CD4-positive, CD25-positive, alpha-beta regulatory T cell (primary cell): ENCODE measurements around the gene NPAS2. TPM values are rescaled to one million over a fixed set of nuclear protein-coding genes. Genes with fewer than 3 reads are reported as not detected.

Source experiments
- ATAC-seq, 2 donors: fragments of 150-1000 bp; cut with Tn5 transposase; one replicate each; pipeline ENCODE4 v1.10.0; 2021; ENCODE audit warnings: low read depth in 2 of 2, moderate number of reproducible peaks in 2 of 2, moderate library complexity in 1 of 2
- DNase-seq, 3 donors: peaks; one replicate each; pipeline versions ENCODE4 v3.0.0 to v3.0.0-alpha.2; 2012 to 2022; ENCODE audit warnings: mixed read lengths in 1 of 3
- H3K27ac ChIP-seq: one replicate; pipeline ENCODE4 v1.7.0; 2013; ENCODE audit warnings: mild to moderate bottlenecking, low read length; ENCODE audit not compliant: insufficient read depth, poor library complexity, severe bottlenecking
- H3K27me3 ChIP-seq: one replicate; pipeline ENCODE4 v1.7.0; 2013; ENCODE audit warnings: low read length; ENCODE audit not compliant: control insufficient read depth, insufficient read depth
- H3K36me3 ChIP-seq: one replicate; pipeline ENCODE4 v1.7.0; 2013; ENCODE audit warnings: mild to moderate bottlenecking, low read length, moderate library complexity; ENCODE audit not compliant: control insufficient read depth, insufficient read depth
- H3K4me1 ChIP-seq: 2 replicates; pipeline ENCODE4 v1.7.0; 2013; ENCODE audit warnings: mild to moderate bottlenecking, low read length; ENCODE audit not compliant: insufficient read depth, control insufficient read depth, poor library complexity, severe bottlenecking
- H3K4me3 ChIP-seq: one replicate; pipeline ENCODE4 v1.7.0; 2013; ENCODE audit warnings: low read depth, mild to moderate bottlenecking, low read length, moderate library complexity
- H3K9me3 ChIP-seq, 2 experiments: 1 replicate in 1 of 2; 2 replicates in 1 of 2; pipeline ENCODE4 v1.7.0; 2013; ENCODE audit warnings: low read length in 2 of 2, mild to moderate bottlenecking in 1 of 2, moderate library complexity in 1 of 2; ENCODE audit not compliant: control insufficient read depth in 2 of 2
- H3K27ac Mint-ChIP-seq, 3 donors: one replicate each; pipeline ENCODE4 v1.8.0; 2020 to 2022; ENCODE audit warnings: mild to moderate bottlenecking in 3 of 3, mixed read lengths in 3 of 3, moderate library complexity in 2 of 3
- H3K27me3 Mint-ChIP-seq: one replicate; pipeline ENCODE4 v1.8.0; 2022; ENCODE audit warnings: mild to moderate bottlenecking, mixed read lengths
- H3K36me3 Mint-ChIP-seq: one replicate; pipeline ENCODE4 v1.8.0; 2020; ENCODE audit warnings: mixed read lengths
- H3K4me1 Mint-ChIP-seq, 4 donors: one replicate each; pipeline ENCODE4 v1.8.0; 2020 to 2022; ENCODE audit warnings: mixed read lengths in 4 of 4, mild to moderate bottlenecking in 1 of 4
- H3K4me3 Mint-ChIP-seq, 4 donors: one replicate each; pipeline ENCODE4 v1.8.0; 2020 to 2022; ENCODE audit warnings: mild to moderate bottlenecking in 4 of 4, mixed read lengths in 4 of 4, moderate library complexity in 3 of 4
- H3K9me3 Mint-ChIP-seq, 7 donors: one replicate each; pipeline ENCODE4 v1.8.0; 2020 to 2022; ENCODE audit warnings: mixed read lengths in 7 of 7, mild to moderate bottlenecking in 3 of 7, moderate library complexity in 2 of 7
- polyA plus RNA-seq, 4 donors: library from polyadenylated mRNA; unstranded; fragments of 300-500 nt; fragmentation: Illumina TruSeq; gene quantifications; one replicate each; pipeline ENCODE4 v1.2.3, GENCODE V29; 2021
- total RNA-seq: library from RNA; stranded (reverse); gene quantifications from one replicate; pipeline ENCODE4 v1.2.3, GENCODE V29; 2022

Gene NPAS2
- total and polyA plus RNA-seq, 5 donors from 2014 or later = 0.22 to 0.72 (median 0.54) TPM; not detected in 1

DNA sequence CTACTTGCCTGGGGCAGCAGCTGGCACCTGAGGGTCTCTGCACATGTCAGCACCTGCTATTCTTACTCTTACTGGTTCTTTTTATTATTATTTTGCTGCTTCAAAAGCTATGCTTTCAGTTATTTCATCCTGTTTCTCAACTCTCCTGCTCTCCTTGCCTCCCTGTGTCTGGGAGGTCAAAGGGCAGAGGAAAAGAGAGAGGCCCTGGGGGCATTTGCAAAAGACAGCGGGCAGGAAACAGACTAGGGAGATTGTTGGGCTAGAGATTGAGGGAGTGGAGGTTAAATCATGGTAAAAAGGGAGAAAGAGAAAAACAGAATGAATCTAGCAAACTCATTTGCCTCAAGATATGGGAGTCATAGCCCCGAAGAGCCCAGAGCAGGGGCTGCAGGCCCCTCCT lies 161.1 kb downstream of the NPAS2 start:
- no peaks in the 10 kb centered on the region for H3K36me3 ChIP-seq
- H3K9me3 Mint-ChIP-seq = no peaks in the 10 kb centered on the region
- ATAC-seq (no peak), DNase-seq (no peak)
- H3K4me1 ChIP-seq = no peaks in the 10 kb centered on the region
- H3K27ac Mint-ChIP-seq = peak overlapping the region in 1 of 3 donors; percentile 67
- H3K27ac ChIP-seq = no peak overlapping the region
- no peaks in the 10 kb centered on the region for H3K36me3 Mint-ChIP-seq
- no peak overlapping the region for H3K4me3 ChIP-seq
- no peak overlapping the region for H3K4me3 Mint-ChIP-seq
- H3K27me3 Mint-ChIP-seq = peaks cover 12% of the 10 kb centered on the region
- no peaks in the 10 kb centered on the region for H3K9me3 ChIP-seq
- no peaks in the 10 kb centered on the region for H3K27me3 ChIP-seq
- H3K4me1 Mint-ChIP-seq = peaks cover 0 to 4% (median 2%) of the 10 kb centered on the region in 4 donors

DNA sequence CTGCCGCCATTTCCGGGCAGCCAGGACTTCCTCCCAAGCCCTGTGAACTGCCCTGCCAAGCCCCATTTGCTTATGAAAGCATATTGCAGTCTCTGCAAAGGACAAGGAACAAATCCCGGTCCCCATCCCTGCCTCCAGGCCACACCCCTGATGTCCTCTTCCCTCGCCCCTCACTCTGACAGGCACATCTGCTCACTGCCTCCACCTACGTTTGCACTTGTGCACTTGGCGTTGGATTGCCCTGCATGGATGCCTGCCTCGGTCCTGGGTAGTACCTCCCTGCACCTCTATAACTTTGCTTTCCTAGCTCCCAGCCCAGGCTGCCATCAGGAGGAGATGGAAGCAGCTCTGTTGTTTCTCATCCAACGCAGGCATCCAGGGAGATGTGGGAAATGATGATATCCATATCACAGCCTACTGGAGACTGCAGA lies 162.5 kb downstream of the NPAS2 start:
- ATAC-seq = no peak
- Mint-ChIP-seq H3K27me3 (peaks cover 12% of the 10 kb centered on the region), H3K36me3 (no peaks in the 10 kb centered on the region), H3K4me1 (peaks cover 0 to 4% (median 2%) of the 10 kb centered on the region in 4 donors), H3K27ac (peak overlapping the region in 1 of 3 donors; percentile 47), H3K4me3 (no peak overlapping the region), H3K9me3 (no peaks in the 10 kb centered on the region)
- Histone ChIP-seq H3K4me1 (no peaks in the 10 kb centered on the region), H3K27ac (no peak overlapping the region), H3K4me3 (no peak overlapping the region), H3K36me3 (no peaks in the 10 kb centered on the region), H3K9me3 (no peaks in the 10 kb centered on the region), H3K27me3 (no peaks in the 10 kb centered on the region)
- DNase-seq = no peak

DNA sequence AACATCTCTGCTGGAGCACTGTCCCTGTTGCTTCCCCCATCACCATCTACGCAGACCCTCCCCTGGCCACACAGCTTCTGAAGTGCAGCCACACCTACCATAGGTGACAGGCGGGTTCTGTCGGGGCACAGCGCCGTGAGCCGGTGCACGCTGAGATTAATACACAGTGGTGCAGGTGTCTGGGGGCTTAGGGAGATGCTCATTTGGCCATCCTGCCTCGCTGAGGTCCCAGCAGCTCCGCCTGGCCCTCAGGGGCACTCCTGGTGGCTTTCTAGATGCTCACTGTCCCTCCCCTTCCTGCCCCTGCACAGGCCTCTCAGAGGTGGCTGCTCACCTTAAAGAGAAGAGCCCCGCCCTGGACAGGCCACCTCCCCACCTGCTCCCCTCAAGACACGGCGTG lies 163.3 kb downstream of the NPAS2 start:
- Mint-ChIP-seq H3K27ac (no peak overlapping the region), H3K36me3 (no peaks in the 10 kb centered on the region), H3K4me3 (no peak overlapping the region), H3K27me3 (peaks cover 13% of the 10 kb centered on the region), H3K9me3 (no peaks in the 10 kb centered on the region), H3K4me1 (peaks cover 0 to 4% (median 2%) of the 10 kb centered on the region in 4 donors)
- Histone ChIP-seq H3K4me3 (no peak overlapping the region), H3K27ac (no peak overlapping the region), H3K4me1 (no peaks in the 10 kb centered on the region), H3K9me3 (no peaks in the 10 kb centered on the region), H3K36me3 (no peaks in the 10 kb centered on the region), H3K27me3 (no peaks in the 10 kb centered on the region)
- no peak for ATAC-seq
- no peak for DNase-seq

DNA sequence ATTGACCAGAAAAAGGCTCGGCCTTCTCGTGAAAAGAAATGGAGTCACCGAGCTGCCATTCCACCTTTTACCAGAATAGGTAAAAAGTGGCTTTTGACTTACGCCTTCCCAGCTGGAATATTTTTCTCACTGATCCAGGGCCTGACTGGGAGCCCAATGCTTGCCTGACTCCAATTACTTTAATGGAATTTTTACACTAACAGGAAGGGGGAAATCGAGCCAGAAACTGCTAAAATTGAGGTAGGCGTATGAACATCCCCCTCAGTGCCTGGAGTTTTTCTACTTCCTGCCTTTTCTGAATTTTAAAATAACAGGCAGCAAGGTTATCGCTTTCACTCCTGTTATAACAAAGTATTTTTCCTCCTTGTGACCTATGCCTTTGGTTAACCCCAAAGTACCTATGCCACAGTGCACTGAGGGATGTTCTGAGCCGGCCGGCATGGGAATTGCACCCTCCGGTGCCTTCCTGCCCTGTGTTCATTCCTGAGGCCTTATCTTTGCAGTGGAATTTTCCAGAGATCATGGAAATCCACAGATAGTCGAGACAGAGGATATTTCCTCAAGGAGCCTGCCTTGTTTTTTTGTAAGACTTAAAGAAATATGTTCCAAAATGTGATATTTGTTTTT lies 163.9 kb downstream of the NPAS2 start:
- Histone ChIP-seq H3K27me3 (no peaks in the 10 kb centered on the region), H3K9me3 (no peaks in the 10 kb centered on the region), H3K36me3 (no peaks in the 10 kb centered on the region), H3K4me1 (no peaks in the 10 kb centered on the region), H3K27ac (no peak overlapping the region), H3K4me3 (no peak overlapping the region)
- Mint-ChIP-seq H3K4me3 (no peak overlapping the region), H3K27ac (no peak overlapping the region), H3K4me1 (peaks cover 0 to 4% (median 2%) of the 10 kb centered on the region in 4 donors), H3K27me3 (peaks cover 7% of the 10 kb centered on the region), H3K9me3 (no peaks in the 10 kb centered on the region), H3K36me3 (no peaks in the 10 kb centered on the region)
- ATAC-seq (no peak), DNase-seq (no peak)

DNA sequence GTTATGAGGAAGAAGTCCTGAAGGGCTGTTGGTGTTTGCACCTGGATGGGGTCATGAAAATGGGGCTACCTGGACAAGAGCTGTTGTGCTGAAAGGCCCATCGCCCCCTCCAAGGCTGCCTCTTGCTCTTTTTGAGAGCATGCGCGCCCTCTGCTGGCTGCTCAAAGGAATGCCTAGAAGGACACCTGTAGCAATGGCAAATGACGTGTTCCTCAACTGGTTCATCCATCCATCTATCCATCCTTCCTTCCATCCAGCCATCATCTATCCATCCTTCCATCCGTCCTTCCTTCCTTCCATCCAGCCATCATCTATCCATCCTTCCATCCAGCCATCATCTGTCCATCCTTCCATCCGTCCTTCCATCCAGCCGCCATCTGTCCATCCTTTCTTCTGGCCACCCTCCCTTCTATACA lies 165.0 kb downstream of the NPAS2 start:
- ATAC-seq (peak; percentile 63 to 69), DNase-seq (peak; percentile 58 to 80 (median 70))
- H3K36me3 Mint-ChIP-seq = no peaks in the 10 kb centered on the region
- Histone ChIP-seq H3K27ac (no peak overlapping the region), H3K9me3 (no peaks in the 10 kb centered on the region), H3K36me3 (no peaks in the 10 kb centered on the region), H3K27me3 (no peaks in the 10 kb centered on the region), H3K4me1 (no peaks in the 10 kb centered on the region), H3K4me3 (no peak overlapping the region)
- H3K4me1 Mint-ChIP-seq = peaks cover 0 to 4% (median 2%) of the 10 kb centered on the region in 4 donors
- no peak overlapping the region for H3K4me3 Mint-ChIP-seq
- no peak overlapping the region for H3K27ac Mint-ChIP-seq
- H3K9me3 Mint-ChIP-seq = no peaks in the 10 kb centered on the region
- peaks cover 10% of the 10 kb centered on the region for H3K27me3 Mint-ChIP-seq

DNA sequence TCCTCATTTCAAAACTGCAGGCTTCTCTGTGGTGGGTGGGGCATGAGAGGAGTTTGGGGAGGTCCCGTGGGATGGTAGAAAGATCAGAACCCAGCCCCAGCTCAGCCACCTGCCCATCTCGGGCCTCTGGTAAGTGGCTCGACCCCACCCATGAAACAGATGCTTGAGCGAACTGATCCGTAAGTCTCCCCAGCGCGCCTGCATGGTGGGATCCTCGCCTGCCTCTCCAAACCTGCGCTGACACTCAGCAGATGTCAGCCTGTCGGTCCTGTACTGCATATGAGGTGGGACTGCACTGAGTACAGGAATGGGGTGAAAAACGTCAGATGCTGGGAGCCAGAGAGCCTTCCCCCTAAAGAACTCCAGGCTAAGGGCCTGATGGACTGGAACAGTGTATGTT lies 166.2 kb downstream of the NPAS2 start:
- Mint-ChIP-seq H3K27ac (no peak overlapping the region), H3K36me3 (no peaks in the 10 kb centered on the region), H3K4me3 (no peak overlapping the region), H3K9me3 (no peaks in the 10 kb centered on the region), H3K27me3 (peaks cover 10% of the 10 kb centered on the region), H3K4me1 (peaks cover 0 to 4% (median 2%) of the 10 kb centered on the region in 4 donors)
- Histone ChIP-seq H3K36me3 (no peaks in the 10 kb centered on the region), H3K9me3 (no peaks in the 10 kb centered on the region), H3K27me3 (no peaks in the 10 kb centered on the region), H3K4me1 (no peaks in the 10 kb centered on the region), H3K27ac (no peak overlapping the region), H3K4me3 (no peak overlapping the region)
- ATAC-seq = no peak
- no peak for DNase-seq

DNA sequence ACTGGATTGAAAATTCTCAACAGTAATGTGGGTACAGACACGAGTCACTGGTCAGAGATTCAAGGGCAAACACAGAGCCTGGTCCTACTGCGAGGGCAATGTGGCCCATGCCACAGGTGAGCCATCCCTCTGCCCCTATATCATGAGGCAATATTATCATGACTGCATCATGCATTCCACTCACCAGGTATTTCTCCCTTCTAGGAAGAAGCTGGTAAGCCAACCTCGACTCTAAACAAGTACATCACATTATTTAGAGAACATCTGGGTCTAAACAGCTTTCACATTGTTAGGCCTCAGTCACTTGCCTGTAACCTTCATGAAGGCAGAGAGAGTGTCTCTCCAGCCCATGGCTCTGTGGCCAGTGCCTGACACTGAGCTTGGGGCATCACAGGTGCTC lies 167.6 kb downstream of the NPAS2 start:
- H3K9me3 Mint-ChIP-seq = no peaks in the 10 kb centered on the region
- peaks cover 0 to 6% (median 2%) of the 10 kb centered on the region in 4 donors for H3K4me1 Mint-ChIP-seq

DNA sequence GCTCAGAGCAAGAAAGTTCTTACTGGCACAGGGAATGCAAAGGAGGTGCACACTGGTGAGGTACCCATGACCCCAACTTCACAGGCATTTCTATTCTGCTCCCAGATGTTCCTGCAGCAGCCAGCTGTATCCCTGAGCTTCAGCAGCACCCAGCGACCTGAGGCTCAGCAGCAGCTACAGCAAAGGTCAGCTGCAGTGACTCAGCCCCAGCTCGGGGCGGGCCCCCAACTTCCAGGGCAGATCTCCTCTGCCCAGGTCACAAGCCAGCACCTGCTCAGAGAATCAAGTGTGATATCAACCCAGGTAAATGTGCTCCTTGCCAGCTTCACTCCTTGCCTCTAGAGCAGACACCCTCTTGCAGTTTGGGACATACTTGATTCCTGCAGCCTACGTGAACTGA lies 168.0 kb downstream of the NPAS2 start:
- no peak overlapping the region for H3K27ac ChIP-seq

More for the DNA sequence above, 167.6 kb downstream of the NPAS2 start:
- Histone ChIP-seq H3K27ac (no peak overlapping the region), H3K4me3 (no peak overlapping the region), H3K9me3 (no peaks in the 10 kb centered on the region), H3K36me3 (no peaks in the 10 kb centered on the region), H3K4me1 (no peaks in the 10 kb centered on the region), H3K27me3 (no peaks in the 10 kb centered on the region)
- no peak for ATAC-seq
- H3K36me3 Mint-ChIP-seq = no peaks in the 10 kb centered on the region
- H3K4me3 Mint-ChIP-seq = no peak overlapping the region
- H3K27ac Mint-ChIP-seq = no peak overlapping the region
- DNase-seq = no peak
- peaks cover 14% of the 10 kb centered on the region for H3K27me3 Mint-ChIP-seq

More for the DNA sequence above, 168.0 kb downstream of the NPAS2 start:
- DNase-seq (no peak), ATAC-seq (no peak)
- peaks cover 0 to 6% (median 2%) of the 10 kb centered on the region in 4 donors for H3K4me1 Mint-ChIP-seq
- H3K27ac Mint-ChIP-seq = no peak overlapping the region
- H3K27me3 Mint-ChIP-seq = peaks cover 14% of the 10 kb centered on the region
- Histone ChIP-seq H3K36me3 (no peaks in the 10 kb centered on the region), H3K4me1 (no peaks in the 10 kb centered on the region), H3K4me3 (no peak overlapping the region), H3K9me3 (no peaks in the 10 kb centered on the region), H3K27me3 (no peaks in the 10 kb centered on the region)
- H3K9me3 Mint-ChIP-seq = no peaks in the 10 kb centered on the region
- no peaks in the 10 kb centered on the region for H3K36me3 Mint-ChIP-seq
- no peak overlapping the region for H3K4me3 Mint-ChIP-seq
